Endodermal cell (in vitro differentiated cells): ENCODE results near the gene SPRTN. TPM values are rescaled to one million over a fixed set of nuclear protein-coding genes. Genes with fewer than 3 reads are reported as not detected.

Experiments
- DNase-seq: peaks from one replicate; pipeline ENCODE4 v3.0.0-alpha.2; 2017
- H3K27ac ChIP-seq: 2 replicates; pipeline ENCODE4 v1.5.1; 2013; ENCODE audit warnings: mild to moderate bottlenecking, low read depth, low read length, moderate library complexity
- H3K27me3 ChIP-seq: 2 replicates; pipeline ENCODE4 v1.6.1; 2013; ENCODE audit warnings: mild to moderate bottlenecking, low read length, moderate library complexity; ENCODE audit not compliant: insufficient read depth, control insufficient read depth, poor library complexity, severe bottlenecking
- H3K36me3 ChIP-seq: 2 replicates; pipeline ENCODE4 v1.7.0; 2013; ENCODE audit warnings: mild to moderate bottlenecking, low read length, moderate library complexity; ENCODE audit not compliant: control insufficient read depth, insufficient read depth
- H3K4me1 ChIP-seq: one replicate; pipeline ENCODE4 v1.7.0; 2013; ENCODE audit warnings: low read length; ENCODE audit not compliant: control insufficient read depth, insufficient read depth
- H3K4me3 ChIP-seq: 2 replicates; pipeline ENCODE4 v1.5.1; 2013; ENCODE audit warnings: mild to moderate bottlenecking, low read length, moderate library complexity
- H3K9ac ChIP-seq: 2 replicates; pipeline ENCODE4 v1.6.1; 2013; ENCODE audit warnings: mild to moderate bottlenecking, low read length, moderate library complexity; ENCODE audit not compliant: poor library complexity, severe bottlenecking; ENCODE audit errors: extremely low read depth
- H3K9me3 ChIP-seq: 2 replicates; pipeline ENCODE4 v1.6.1; 2013; ENCODE audit warnings: mild to moderate bottlenecking, low read length, moderate library complexity; ENCODE audit not compliant: control insufficient read depth
- H3K27ac Mint-ChIP-seq: 2 replicates; pipeline ENCODE4 v1.8.0; 2020; ENCODE audit warnings: mixed read lengths
- H3K27me3 Mint-ChIP-seq: 2 replicates; pipeline ENCODE4 v1.8.0; 2021; ENCODE audit warnings: mild to moderate bottlenecking, mixed read lengths; ENCODE audit not compliant: insufficient read depth
- H3K36me3 Mint-ChIP-seq: 2 replicates; pipeline ENCODE4 v1.8.0; 2020; ENCODE audit warnings: low read depth, mixed read lengths
- H3K4me1 Mint-ChIP-seq: 2 replicates; pipeline ENCODE4 v1.8.0; 2020; ENCODE audit warnings: mixed read lengths
- H3K4me3 Mint-ChIP-seq: 2 replicates; pipeline ENCODE4 v1.8.0; 2020; ENCODE audit warnings: mild to moderate bottlenecking, moderate library complexity, mixed read lengths
- H3K9me3 Mint-ChIP-seq: 2 replicates; pipeline ENCODE4 v1.8.0; 2020; ENCODE audit warnings: mild to moderate bottlenecking, mixed read lengths
- CTCF ChIP-seq: fragments of 200-600 bp; sonication (generic); conservative IDR thresholded peaks from 2 replicates; pipeline ENCODE4 v1.5.0; 2021; ENCODE audit warnings: antibody characterized with exemption, mild to moderate bottlenecking
- WGBS, 2 experiments: methylation state at CpG; one replicate each; pipeline versions ENCODE4 v1.1.5 to v1.1.7; 2013; ENCODE audit warnings: missing lambda C conversion rate in 2 of 2, mixed read lengths in 1 of 2; ENCODE audit not compliant: insufficient coverage in 1 of 2, insufficient read length in 1 of 2; 5-methylcytosine and 5-hydroxymethylcytosine counted together
- total RNA-seq, 2 donors: library from RNA; stranded (reverse); fragmentation: NEBNext Ultra II Directional in 1 of 2; extraction: Animal tissue kit (Norgen Biotek cat#: 25700) in 1 of 2; gene quantifications; 2 replicates in 1 of 2; 3 replicates in 1 of 2; pipeline ENCODE4 v1.2.1, GENCODE V29; 2021

SPRTN gene
- total RNA-seq, 2 donors from 2014 or later: 12.4 to 20.4 TPM

- H3K9ac ChIP-seq: no peak overlapping the region
- no peaks in the 10 kb centered on the region for H3K36me3 ChIP-seq
- H3K4me3 ChIP-seq: no peak overlapping the region
- Mint-ChIP-seq H3K27me3 (no peaks in the 10 kb centered on the region), H3K27ac (no peak overlapping the region), H3K9me3 (no peaks in the 10 kb centered on the region), H3K4me3 (no peak overlapping the region), H3K4me1 (no peaks in the 10 kb centered on the region), H3K36me3 (no peaks in the 10 kb centered on the region)
- WGBS, 2 experiments: 93 to 97% methylated on average over 6 to 7 of the region's 7 CpGs
- no peaks in the 10 kb centered on the region for H3K9me3 ChIP-seq
- no peaks in the 10 kb centered on the region for H3K27me3 ChIP-seq
- TF ChIP-seq CTCF: peak; percentile 62
- no peak for DNase-seq
- H3K27ac ChIP-seq: no peak overlapping the region
- no peaks in the 10 kb centered on the region for H3K4me1 ChIP-seq
Measured at GRCh38 chr1:231322880-231323530, 15.1 kb upstream of the SPRTN start.

GRCh38 chr1:231324660-231325059 is 13.4 kb upstream of the SPRTN start:
- WGBS, 2 experiments: 70 to 88% methylated on average over 4 to 5 of the region's 5 CpGs
- no peaks in the 10 kb centered on the region for H3K9me3 ChIP-seq
- H3K9me3 Mint-ChIP-seq: no peaks in the 10 kb centered on the region
- H3K4me1 Mint-ChIP-seq: no peaks in the 10 kb centered on the region
- H3K27me3 Mint-ChIP-seq: no peaks in the 10 kb centered on the region
- H3K36me3 ChIP-seq: no peaks in the 10 kb centered on the region
- no peaks in the 10 kb centered on the region for H3K27me3 ChIP-seq
- TF ChIP-seq CTCF: no peak
- H3K4me3 ChIP-seq: no peak overlapping the region
- no peak overlapping the region for H3K27ac Mint-ChIP-seq
- H3K27ac ChIP-seq: no peak overlapping the region
- no peak overlapping the region for H3K4me3 Mint-ChIP-seq
- no peak for DNase-seq
- H3K9ac ChIP-seq: no peak overlapping the region
- H3K36me3 Mint-ChIP-seq: no peaks in the 10 kb centered on the region
- no peaks in the 10 kb centered on the region for H3K4me1 ChIP-seq

GRCh38 chr1:231326248-231326647 is 11.8 kb upstream of the SPRTN start:
- no peaks in the 10 kb centered on the region for H3K36me3 Mint-ChIP-seq

More at GRCh38 chr1:231326248-231326647, 11.8 kb upstream of the SPRTN start:
- H3K27me3 Mint-ChIP-seq: no peaks in the 10 kb centered on the region
- H3K27ac Mint-ChIP-seq: no peak overlapping the region
- no peaks in the 10 kb centered on the region for H3K27me3 ChIP-seq
- no peak overlapping the region for H3K27ac ChIP-seq
- no peak for DNase-seq
- WGBS, 2 experiments: 90% methylated on average over 1 of the region's 1 CpG; no CpG with 5 or more reads in 1 of the 2 experiments
- peaks cover 2% of the 10 kb centered on the region for H3K36me3 ChIP-seq
- no peaks in the 10 kb centered on the region for H3K9me3 Mint-ChIP-seq
- no peak for TF ChIP-seq CTCF
- H3K9me3 ChIP-seq: no peaks in the 10 kb centered on the region
- no peak overlapping the region for H3K4me3 Mint-ChIP-seq
- no peak overlapping the region for H3K4me3 ChIP-seq
- no peaks in the 10 kb centered on the region for H3K4me1 Mint-ChIP-seq
- no peak overlapping the region for H3K9ac ChIP-seq
- no peaks in the 10 kb centered on the region for H3K4me1 ChIP-seq
